ENCODE measurements around the gene LHX3. TPM values are rescaled to one million over a fixed set of nuclear protein-coding genes. Genes with fewer than 3 reads are reported as not detected.

The LHX3 gene
- total and polyA plus RNA-seq, 2 of the 4 experiments (the other 2 are of a cell fraction), result not detected

GRCh38 chr9:136192289-136193126, 12.4 kb downstream of the LHX3 start:
- CTCF ChIA-PET, result interaction anchor here (0.5 kb wide), 1 partner anchor 653 kb away, joined by 4 read pairs; no protein-coding TSS in a partner anchor
- no peaks in the 10 kb centered on the region for H3K9me1 ChIP-seq (ENCODE audit: insufficient read depth, low read length)
- no peak overlapping the region for H2BK5ac ChIP-seq (ENCODE audit: low read depth, low read length, poor library complexity, severe bottlenecking)
- H3K79me1 ChIP-seq (ENCODE audit: low read depth in 1 of 2, low read length in 2 of 2), result no peaks in the 10 kb centered on the region
- H2AFZ ChIP-seq (replicated peaks; ENCODE audit: low read length, poor library complexity), result no peak overlapping the region
- in situ Hi-C loops (cut with MboI; ENCODE audit: low sequenced_read_pairs), result no loop called here
- H3K18ac ChIP-seq (ENCODE audit: low read depth, low read length), result no peak overlapping the region
- H3K4me1 ChIP-seq (ENCODE audit: control insufficient read depth, insufficient read depth, low read length), result no peaks in the 10 kb centered on the region
- intact Hi-C loops (cut with micrococcal nuclease), result no loop called here
- no TSS peak for BruUV-seq (replicated peaks)
- 11% methylated on average over 12 of the region's 51 CpGs; no CpG with 5 or more reads in 1 of the 2 experiments for WGBS, 2 experiments (ENCODE audit: extremely low coverage in 2 of 2, insufficient read length in 1 of 2)
- H3K56ac ChIP-seq (ENCODE audit: extremely low read depth, insufficient read depth, low read length), result no peak overlapping the region
- no peaks in the 10 kb centered on the region for H3K36me3 ChIP-seq (ENCODE audit: control insufficient read depth, insufficient read depth, low read length)
- H4K8ac ChIP-seq (ENCODE audit: low read depth in 2 of 2, low read length in 2 of 2), result no peak overlapping the region
- no peak for ATAC-seq (ENCODE audit: low read depth)
- no peak overlapping the region for H3K23ac ChIP-seq (ENCODE audit: low read depth, low read length)
- dilution Hi-C loops (cut with HindIII; ENCODE audit: low sequenced_read_pairs, unreplicated experiment), result no loop called here
- H3K9ac ChIP-seq (ENCODE audit: low read depth, low read length), result no peak overlapping the region
- no peak overlapping the region for H2BK15ac ChIP-seq (ENCODE audit: low read depth, low read length)
- H3K14ac ChIP-seq (replicated peaks; ENCODE audit: low read depth, low read length), result no peak overlapping the region
- no peak overlapping the region for H3K27ac ChIP-seq (ENCODE audit: insufficient read depth, low read length)
- peaks cover 83% of the 10 kb centered on the region for H3K27me3 ChIP-seq (ENCODE audit: control insufficient read depth, insufficient read depth, low read length)
- no peak overlapping the region for H3K4me3 ChIP-seq (ENCODE audit: insufficient read depth, low read depth, low read length)
- H3K4ac ChIP-seq (ENCODE audit: low read depth, low read length), result no peak overlapping the region; the same call in 1 of the 2 replicates
- H3K9me3 ChIP-seq (ENCODE audit: control insufficient read depth, insufficient read depth, low read length), result peaks cover 2% of the 10 kb centered on the region; the same call in 1 of the 2 replicates
- TF ChIP-seq RAD21 (IDR thresholded peaks at IDR 0.05; ENCODE audit: low read length) (no peak), RCOR1 (IDR thresholded peaks at IDR 0.05; ENCODE audit: insufficient replicate concordance, low read length) (no peak), SMC3 (IDR thresholded peaks at IDR 0.05; ENCODE audit: low read depth, low read length) (no peak), POLR2A (IDR thresholded peaks at IDR 0.05; ENCODE audit: low read depth, low read length) (no peak), MAZ (IDR thresholded peaks at IDR 0.05; ENCODE audit: borderline replicate concordance, low read depth, low read length) (no peak), USF2 (IDR thresholded peaks at IDR 0.05; ENCODE audit: low read depth, low read length) (no peak), FOS (IDR thresholded peaks at IDR 0.05; ENCODE audit: low read depth, low read length) (no peak), CHD1 (IDR thresholded peaks at IDR 0.05; ENCODE audit: low read depth, low read length) (no peak), NFE2L2 (IDR thresholded peaks at IDR 0.05; ENCODE audit: low read depth, low read length) (no peak), CTCF (conservative IDR thresholded peaks at IDR 0.05; ENCODE audit: low read depth, low read length) (no peak), MXI1 (IDR thresholded peaks at IDR 0.05; ENCODE audit: borderline replicate concordance, low read depth, low read length) (no peak), CEBPB (IDR thresholded peaks at IDR 0.05; ENCODE audit: low read depth, low read length) (no peak), BHLHE40 (IDR thresholded peaks at IDR 0.05; ENCODE audit: low read depth, low read length) (no peak)
- no peak overlapping the region for H2AK5ac ChIP-seq (ENCODE audit: low read depth, low read length)
- no peak overlapping the region for H2AK9ac ChIP-seq (replicated peaks; ENCODE audit: low read depth, low read length, poor library complexity)
- POLR2A ChIA-PET (ENCODE audit: unreplicated experiment), result no interaction called here
- H4K5ac ChIP-seq (ENCODE audit: low read depth, low read length), result no peak overlapping the region
- H3K4me2 ChIP-seq (ENCODE audit: low read depth, low read length), result no peak overlapping the region
- no peak overlapping the region for H2BK20ac ChIP-seq (ENCODE audit: low read depth, low read length)
- no peak for DNase-seq
- H4K20me1 ChIP-seq (ENCODE audit: insufficient read depth, low read length), result 0 out of 2 replicates have a peak, but pooled peaks cover 5% of the 10 kb centered on the region
- no peak overlapping the region for H4K91ac ChIP-seq (ENCODE audit: insufficient read depth, low read depth, low read length)
- H2BK120ac ChIP-seq (ENCODE audit: low read depth, low read length), result no peak overlapping the region

Measured in IMR-90 (cell line).